Stimulated activated CD4-positive, alpha-beta T cell treated with anti-CD3 and anti-CD28 coated beads, Interleukin-15, amount 100 ng/mL, for 48 hours (primary cell): ENCODE measurements around the gene ADAM10.

Experiments used
- DNase-seq, 2 donors: peaks; one replicate each; pipeline ENCODE4 v3.0.0-alpha.2; 2020; ENCODE audit warnings: low read depth in 2 of 2

The ADAM10 gene

DNA sequence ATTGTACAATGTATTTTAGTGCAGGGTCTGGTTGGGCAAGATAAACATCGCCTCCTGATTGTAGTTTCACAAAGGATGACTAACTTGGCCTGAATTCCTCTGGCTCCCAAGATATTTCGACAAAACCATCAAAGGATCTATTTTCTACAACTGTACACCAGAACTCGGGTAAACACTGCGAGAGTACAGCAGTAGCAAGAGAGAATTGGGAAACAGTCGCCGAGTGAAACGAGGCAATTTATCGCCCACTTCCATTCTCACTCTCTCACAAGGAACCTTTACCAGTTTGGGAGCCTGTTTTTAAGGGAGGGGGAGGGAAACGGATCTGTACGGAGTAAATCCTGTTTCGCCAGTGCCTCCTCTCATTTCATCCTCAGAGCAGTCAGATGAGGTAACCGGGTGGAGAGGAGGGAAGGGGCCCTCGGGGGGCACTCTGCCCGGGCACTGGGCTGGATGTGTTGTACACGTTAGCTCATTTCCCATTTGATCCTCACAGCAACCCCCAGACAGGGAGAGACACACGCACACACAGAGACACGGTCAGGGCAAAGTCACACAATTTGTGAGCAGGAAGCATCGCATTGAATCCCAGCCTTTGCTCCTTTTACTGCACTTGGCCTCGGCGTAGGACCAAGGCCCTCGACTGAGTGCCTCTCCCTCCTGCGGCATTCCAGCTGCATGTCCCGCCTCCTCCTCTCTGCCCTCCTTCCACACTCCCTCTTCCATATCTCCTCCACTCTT is 197.6 kb downstream of the ADAM10 start:
- DNase-seq: no peak

DNA sequence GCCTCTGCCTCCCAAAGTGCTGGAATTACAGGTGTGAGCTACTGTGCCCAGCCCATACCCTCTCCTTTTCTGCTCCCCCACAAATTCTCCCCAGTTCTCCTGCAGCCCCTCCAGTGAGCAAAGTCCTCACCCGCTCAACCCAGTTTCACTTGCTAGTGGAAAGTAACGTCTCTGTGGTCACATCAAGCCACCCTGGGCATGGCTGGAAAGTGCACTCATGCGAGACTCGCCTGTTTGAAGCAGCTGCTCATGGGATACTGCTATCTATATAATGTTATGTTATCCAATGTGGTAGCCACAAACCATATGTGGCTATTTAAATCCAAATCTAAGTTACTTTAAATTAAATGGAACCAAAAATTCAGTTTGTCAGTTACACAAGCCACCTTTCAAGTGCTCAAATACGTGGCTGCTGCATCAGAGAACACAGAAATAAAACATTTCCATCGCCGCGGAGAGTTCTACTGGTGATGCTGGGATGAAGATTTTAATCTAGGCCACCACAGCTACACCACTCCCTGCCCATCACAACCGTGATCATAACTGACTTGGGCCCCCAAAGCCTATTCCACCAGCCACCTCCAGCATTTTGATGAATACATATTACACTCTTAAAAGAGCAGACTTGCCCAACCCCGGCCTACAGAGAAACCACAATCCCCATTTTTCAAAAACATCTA is 198.3 kb downstream of the ADAM10 start:
- no peak for DNase-seq

DNA sequence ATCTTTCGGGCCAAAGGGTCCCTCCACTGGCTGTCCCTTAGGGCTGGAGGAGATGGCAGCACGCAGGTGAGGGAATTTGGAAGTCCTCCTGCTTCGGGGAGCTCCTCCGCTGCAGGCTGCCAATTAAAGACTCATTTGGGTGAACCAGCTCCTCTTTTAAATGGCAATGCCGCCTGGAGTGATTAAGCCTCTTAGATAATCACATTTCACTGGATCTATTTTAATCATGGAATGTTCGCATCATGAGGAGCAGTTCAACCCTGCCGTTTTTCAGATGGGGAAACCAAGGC is 199.8 kb downstream of the ADAM10 start:
- no peak for DNase-seq

DNA sequence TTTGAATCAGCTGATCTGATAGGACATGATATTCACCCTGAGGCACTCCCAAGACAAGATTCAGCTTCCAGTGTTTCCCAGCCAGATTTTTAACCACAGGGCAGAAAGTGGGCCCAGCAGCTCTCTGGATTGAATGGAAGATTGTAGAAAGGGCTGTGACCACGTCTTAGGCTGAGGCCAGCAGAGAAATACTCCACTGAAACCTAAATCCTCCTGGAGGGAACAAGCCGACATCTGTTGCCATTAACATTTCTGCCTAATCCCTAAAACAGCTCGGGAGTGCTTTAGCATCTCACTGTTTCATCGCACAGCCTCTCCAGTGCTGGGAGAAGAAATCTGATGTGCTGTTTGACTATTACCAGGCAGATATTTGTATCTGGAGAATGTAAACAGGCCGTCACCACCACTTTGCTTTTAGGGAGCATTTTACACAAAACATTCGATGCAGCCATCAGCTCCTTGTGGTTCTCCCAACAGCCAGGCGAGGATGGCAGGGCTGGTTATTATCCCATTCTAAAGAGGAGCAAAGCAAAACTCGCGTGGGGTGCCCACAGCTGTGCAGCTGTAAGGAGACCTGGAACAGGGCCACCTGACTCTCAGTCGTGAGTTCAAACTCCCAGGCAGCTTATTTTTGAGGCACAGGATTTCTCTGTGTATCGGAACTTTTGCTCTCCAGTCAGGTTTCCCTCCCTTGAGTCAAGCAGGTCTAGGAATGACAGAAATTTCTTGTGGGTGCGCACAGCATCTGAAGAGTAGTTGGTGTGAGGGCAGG is 200.3 kb downstream of the ADAM10 start:
- no peak for DNase-seq

DNA sequence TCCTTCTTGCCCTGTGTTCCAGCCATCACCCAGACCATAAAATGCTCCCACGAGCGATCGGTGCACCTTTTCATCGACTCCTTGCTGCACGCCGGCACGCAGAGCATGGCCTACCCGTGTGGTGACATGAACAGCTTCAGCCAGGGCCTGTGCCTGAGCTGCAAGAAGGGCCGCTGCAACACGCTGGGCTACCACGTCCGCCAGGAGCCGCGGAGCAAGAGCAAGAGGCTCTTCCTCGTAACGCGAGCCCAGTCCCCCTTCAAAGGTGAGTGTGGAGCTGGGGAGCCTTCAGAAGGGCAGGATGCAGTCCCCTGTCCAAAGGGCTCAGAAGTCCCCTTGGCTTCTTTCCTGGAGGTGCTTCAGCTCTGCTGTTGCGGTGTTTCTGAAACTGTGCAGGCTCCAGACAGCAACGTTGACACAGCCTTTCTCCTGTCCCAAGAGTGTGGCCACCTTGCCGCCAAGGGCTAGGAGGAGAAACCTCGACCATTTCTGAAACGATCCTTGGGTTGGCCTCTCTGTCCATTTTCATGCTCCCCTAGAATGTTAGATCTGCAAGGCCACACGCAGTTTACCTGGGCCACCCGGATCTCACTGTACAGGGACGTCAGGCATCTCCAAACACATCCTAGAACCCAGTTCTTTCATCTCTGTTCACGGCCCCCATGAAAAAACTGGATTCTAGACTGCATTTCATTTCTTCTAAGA is 201.0 kb downstream of the ADAM10 start:
- no peak for DNase-seq

DNA sequence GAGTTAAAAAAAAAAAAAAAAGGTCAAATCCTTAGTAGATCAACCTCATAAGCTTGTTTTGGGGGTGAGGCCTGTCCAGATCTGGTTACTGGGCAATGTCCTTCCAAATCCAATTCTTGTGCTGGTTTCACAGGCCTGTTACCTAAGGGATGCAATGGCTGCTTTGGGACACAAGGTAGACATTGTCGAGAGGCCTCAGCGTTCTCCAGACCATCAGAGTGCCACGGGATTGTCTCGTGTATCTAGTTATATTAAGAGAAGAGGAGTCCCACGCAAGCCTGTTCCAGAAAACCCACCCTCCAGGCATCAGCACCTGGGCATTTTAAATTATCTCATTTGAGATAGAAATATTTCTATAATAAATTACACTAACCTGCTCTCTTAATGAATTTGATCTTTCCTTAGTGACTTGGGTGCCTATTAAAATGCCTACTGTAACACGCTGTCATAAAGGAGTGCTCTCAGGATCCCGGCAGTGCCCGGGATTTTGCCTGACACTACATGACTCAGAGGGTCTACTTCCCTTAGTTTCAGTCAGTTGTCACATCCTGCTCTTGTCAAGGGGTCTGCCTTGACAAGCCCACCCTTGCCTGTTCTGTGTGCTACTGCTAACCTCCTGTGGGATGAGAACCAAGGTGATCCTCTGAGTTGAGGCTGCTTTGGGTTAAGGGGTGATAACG is 201.7 kb downstream of the ADAM10 start:
- no peak for DNase-seq

DNA sequence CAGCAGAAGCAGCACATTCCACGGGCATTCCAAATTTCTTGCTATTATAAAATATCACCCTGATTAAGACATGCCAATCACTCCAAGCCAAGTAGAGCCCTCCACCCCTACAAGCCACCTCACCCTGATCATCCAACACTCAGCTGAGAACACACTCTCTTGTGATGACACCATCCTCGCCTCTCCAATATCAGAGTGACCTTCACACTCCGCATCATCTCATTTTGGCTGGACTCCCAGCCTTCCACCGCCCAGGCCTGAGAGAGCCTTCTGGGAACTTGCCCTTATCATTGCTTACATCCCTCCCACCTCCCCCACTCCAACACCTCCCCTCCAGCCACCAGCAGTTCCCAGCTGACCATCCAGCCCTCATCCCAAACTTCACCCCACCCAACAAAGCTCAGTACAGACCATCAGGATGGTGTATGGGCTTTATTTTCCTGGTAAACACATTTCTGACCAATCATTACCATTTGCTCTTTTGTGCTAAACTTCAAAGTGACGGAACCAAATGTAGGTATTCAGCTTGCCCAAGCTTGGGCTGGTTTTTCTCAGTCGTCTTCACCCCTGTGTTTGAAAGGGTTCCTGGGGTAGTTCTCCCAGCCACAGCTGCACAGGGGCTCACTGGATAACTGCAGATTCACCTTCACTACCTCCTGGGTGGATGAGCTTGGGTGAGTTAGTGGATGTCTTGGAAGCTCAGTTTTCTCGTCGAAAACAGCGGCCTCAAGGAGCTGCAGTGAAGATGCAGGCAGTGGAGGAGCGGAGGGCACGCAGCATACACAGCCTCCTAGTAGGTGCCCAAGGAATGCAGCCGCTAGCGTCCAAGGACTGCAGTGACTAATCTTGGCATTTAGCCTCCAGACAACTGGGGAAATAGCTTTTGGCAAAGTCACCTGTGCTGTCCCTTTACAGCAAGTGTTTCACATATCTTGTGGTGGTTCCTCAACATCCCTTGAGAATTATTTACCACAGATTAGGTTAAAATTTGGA is 202.6 kb downstream of the ADAM10 start:
- no peak for DNase-seq

DNA sequence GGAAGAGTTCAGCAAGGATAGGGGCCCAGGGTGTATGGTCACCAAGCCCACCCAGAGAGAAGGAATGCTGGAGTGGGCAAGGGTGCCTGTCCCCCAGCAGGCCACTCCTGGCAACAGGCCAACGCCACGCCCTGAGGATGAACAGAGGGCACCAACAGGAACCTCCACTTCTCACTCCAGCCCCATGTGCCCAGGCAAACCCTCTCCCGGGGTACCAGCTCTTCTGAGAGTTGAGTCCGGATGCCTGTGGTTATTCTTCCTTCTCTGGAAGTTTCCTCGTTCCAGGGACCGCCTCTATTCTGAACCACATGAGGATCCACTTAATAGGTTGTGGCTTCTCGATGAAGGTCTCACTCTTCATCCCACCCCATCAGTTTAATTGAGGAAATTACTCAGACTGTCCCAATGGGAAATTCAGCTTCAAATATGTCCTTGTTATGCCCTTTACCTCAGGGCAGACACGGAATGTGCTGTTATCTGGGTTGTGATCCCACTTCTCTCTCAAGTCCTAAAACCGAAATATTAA is 203.4 kb downstream of the ADAM10 start:
- no peak for DNase-seq

DNA sequence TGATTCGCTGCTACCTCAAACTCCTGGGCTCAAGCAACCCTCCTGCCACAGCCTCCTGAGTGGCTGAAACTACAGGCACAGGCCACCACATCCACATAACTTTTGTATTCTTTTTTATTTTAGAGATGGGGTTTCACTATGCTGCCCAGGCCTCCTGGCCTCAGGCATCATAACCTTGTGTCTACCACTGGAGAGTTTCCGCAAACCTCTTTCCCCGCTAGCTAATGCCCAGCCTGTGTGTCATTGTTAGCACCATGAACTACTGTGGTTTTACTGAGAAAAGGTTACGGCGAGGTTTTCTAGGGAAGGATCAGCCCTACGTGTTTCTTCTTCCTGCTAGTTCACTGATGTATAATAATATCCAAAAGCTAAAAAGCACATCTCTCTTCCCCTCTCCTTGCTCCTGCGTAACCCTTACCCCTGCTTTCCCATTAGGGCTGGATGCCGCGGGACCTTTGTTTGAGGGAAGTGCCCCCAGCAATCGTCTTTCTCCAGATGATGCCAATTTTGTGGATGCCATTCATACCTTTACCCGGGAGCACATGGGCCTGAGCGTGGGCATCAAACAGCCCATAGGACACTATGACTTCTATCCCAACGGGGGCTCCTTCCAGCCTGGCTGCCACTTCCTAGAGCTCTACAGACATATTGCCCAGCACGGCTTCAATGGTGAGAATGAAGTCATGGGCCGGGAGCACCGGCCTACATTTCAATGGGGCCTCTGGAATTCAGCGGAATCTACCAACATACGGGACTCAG is 204.0 kb downstream of the ADAM10 start:
- peak; percentile 16 to 39 for DNase-seq

DNA sequence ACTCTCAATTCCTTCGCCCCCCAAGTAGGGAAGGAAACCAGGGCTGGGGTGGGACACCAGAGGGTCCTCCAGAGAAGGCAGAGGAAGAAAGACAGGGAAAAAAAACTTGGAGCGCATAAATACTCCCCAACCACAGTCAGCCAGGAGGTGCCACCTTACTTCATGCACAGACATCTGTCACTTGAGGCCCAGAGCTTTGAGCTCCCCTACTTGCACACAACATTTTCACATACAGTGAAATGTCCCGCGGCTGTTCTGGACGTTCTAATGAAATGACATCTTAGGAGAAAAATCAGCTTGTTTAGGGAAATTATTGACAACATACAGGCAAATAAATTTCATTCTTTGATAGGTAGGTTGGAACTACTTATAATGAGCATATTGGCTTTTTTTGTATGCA is 204.8 kb downstream of the ADAM10 start:
- no peak for DNase-seq

DNA sequence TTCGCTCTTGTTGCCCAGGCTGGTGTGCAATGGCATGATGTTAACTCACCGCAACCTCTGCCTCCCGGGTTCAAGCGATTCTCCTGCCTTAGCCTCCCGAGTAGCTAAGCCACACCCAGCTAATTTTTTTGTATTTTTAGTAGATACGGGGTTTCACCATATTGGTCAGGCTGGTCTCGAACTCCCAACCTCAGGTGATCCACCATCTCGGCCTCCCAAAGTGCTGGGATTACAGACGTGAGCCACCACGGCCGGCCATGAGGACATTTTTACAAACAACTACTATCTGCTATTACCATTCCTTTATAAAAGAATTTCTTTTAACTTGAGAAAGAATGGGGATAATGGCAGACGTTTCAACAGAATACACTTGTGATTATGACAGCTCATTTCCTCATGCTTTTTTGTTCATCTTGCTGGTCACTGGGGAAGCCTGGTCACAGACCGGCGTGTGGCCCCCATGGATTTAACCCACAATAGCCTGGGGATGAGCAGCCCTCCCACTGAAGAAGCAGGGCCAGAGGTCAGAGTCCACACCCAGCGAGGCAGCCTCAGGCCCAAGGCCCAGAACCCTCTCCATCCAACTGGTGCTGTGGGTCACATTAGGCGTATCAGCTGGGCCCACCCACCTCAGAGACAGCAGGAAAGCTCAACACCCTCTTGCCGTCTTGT is 205.7 kb downstream of the ADAM10 start:
- no peak for DNase-seq

DNA sequence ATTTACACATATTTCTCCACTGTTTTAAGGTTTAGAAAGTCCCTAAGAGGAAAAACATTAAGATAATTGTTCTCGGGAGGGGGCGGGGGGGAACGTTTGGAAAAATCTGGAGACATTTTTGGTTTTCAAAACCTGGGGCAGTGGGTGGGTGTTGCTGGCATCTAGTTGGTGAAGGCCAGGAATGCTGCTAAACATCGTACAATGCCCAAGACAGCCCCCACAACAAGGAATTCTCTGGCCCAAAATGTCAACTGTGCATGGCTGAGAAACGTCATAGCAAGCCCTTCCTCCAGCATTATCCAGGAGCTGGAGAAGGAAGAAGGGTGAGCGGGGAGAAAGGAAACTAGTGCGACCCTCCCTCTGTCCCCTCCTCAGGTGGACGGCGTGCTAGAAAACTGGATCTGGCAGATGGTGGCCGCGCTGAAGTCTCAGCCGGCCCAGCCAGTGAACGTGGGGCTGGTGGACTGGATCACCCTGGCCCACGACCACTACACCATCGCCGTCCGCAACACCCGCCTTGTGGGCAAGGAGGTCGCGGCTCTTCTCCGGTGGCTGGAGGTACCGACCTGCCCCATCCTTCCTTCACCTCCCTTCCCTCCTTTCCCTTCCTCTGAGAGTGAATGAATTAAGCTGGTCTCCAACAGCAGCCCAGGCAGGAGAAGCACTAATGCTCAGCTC is 208.0 kb downstream of the ADAM10 start:
- no peak for DNase-seq

DNA sequence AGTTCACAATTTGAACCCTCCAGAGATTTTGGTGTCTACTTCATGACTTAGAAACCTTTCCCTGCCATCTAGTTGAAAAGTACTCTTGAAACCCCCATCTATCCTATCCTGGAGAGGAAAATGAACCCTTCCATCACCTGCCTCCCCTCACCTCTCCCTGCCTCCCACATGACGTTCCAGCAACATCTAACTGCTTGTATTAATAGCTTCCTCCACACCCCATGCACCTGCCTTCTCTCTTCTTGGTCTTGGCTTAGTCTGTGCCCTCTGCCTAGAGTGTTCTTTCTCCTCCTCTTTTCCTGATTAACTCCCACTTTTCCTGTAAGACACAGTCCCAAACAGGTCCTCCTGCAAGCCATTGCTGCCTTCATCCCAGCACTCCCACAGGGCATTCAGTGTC is 210.0 kb downstream of the ADAM10 start:
- DNase-seq: no peak

DNA sequence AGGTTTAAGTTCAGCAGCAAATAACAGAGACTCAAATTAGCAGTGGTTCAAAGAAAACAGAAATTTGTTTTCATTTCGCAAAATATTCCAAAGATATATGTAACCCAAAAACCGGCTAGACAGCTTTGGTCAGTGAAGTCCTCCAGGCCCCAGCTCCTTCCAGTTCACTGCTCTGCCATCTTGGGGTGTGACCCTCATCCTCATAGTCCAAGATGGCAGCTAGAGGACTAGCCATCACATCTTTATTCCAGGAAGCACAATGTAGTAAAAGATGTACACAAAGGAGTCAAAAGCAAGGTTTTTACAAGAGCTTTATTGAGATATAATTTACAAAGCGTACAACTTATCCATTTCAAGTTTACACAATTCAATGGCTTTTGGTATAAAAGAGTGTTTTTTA is 210.6 kb downstream of the ADAM10 start:
- DNase-seq: no peak
